K562 (cell line): ENCODE results near the gene MACROD2. TPM values are rescaled to one million over a fixed set of nuclear protein-coding genes. Genes with fewer than 3 reads are reported as not detected.

ENCODE experiments used
- ATAC-seq: fragments of 200-7000 bp; cut with Tn5 transposase; 3 replicates; pipeline ENCODE4 v1.9.1; 2020; ENCODE audit warnings: moderate library complexity
- BruUV-seq: library from RNA; stranded (reverse); fragments of 400-500 nt; replicated peaks from 2 replicates; lab custom pipeline; 2021; lab: Mats Ljungman, UMichigan
- CTCF ChIA-PET: fragments of 300-600 bp; formaldehyde crosslinking; extraction: SDS; loops from one replicate; lab custom pipeline; 2021; ENCODE audit warnings: low intra/inter-chr PET ratio; lab: Yijun Ruan, JAX
- POLR2A ChIA-PET: fragments of 300-600, 350-650 bp; sonication (Branson Sonifier 250); formaldehyde crosslinking; extraction: SDS; loops from one replicate; lab custom pipeline; 2021; ENCODE audit warnings: antibody characterized with exemption, inconsistent platforms; lab: Yijun Ruan, JAX
- DNase-seq, 4 experiments: peaks; one replicate each; pipeline versions ENCODE4 v3.0.0 to v3.0.0-alpha.2; 2011 to 2018; ENCODE audit warnings: low spot score in 3 of 4, mixed read lengths in 3 of 4; ENCODE audit errors: extremely low read depth in 1 of 4
- FAIRE-seq: peaks from 2 replicates; lab custom pipeline; 2011; peaks lifted over from hg19 to GRCh38; lab: Jason Lieb, UNC
- H2AFZ ChIP-seq: 2 replicates; pipeline ENCODE4 v1.6.0; 2011; ENCODE audit warnings: low read depth, low read length, control low read depth, inconsistent platforms
- H3K27ac ChIP-seq: fragments of 200-600 bp; 3 replicates; pipeline ENCODE4 v1.8.0; 2011; ENCODE audit warnings: low read depth, mild to moderate bottlenecking, control low read depth, inconsistent platforms, low read length, moderate library complexity, mixed read lengths; ENCODE audit errors: extremely low read depth
- H3K27me3 ChIP-seq, 2 experiments: fragments of 300-600 bp in 1 of 2; 2 replicates in 1 of 2; 3 replicates in 1 of 2; pipeline versions ENCODE4 v1.6.0 to v1.8.0; 2011; ENCODE audit warnings: inconsistent platforms in 2 of 2, low read length in 2 of 2, mild to moderate bottlenecking in 1 of 2, mixed read lengths in 1 of 2, moderate library complexity in 1 of 2; ENCODE audit not compliant: control insufficient read depth in 2 of 2, insufficient read depth in 2 of 2
- H3K36me3 ChIP-seq: fragments of 300-600 bp; 3 replicates; pipeline ENCODE4 v1.8.0; 2011; ENCODE audit warnings: mild to moderate bottlenecking, low read length, inconsistent platforms; ENCODE audit not compliant: control insufficient read depth, insufficient read depth
- H3K4me1 ChIP-seq, 2 experiments: fragments of 200-600 bp in 1 of 2; replicated peaks in 1 of 2; 2 replicates in 1 of 2; 3 replicates in 1 of 2; pipeline versions ENCODE4 v1.5.1 to v1.8.0; 2011; ENCODE audit warnings: inconsistent platforms in 2 of 2, low read length in 2 of 2, mild to moderate bottlenecking in 1 of 2, mixed read lengths in 1 of 2, moderate library complexity in 1 of 2; ENCODE audit not compliant: control insufficient read depth in 2 of 2, insufficient read depth in 2 of 2
- H3K4me2 ChIP-seq: 2 replicates; pipeline ENCODE4 v1.6.1; 2011; ENCODE audit warnings: low read length, control low read depth, inconsistent platforms, mixed read lengths; ENCODE audit not compliant: insufficient read depth
- H3K4me3 ChIP-seq: fragments of 200-600 bp; sonication (generic), shearing (Covaris generic); 2 replicates; pipeline ENCODE4 v1.5.1; 2016; ENCODE audit warnings: control low read depth, inconsistent platforms
- H3K79me2 ChIP-seq: fragments of 200-600 bp; 3 replicates; pipeline ENCODE4 v1.8.0; 2011; ENCODE audit warnings: low read length, inconsistent platforms; ENCODE audit not compliant: control insufficient read depth, insufficient read depth
- H3K9ac ChIP-seq, 2 experiments: 2 replicates each; pipeline versions ENCODE4 v1.6.0 to v1.6.1; 2011; ENCODE audit warnings: low read depth in 2 of 2, low read length in 2 of 2, control low read depth in 1 of 2, inconsistent platforms in 1 of 2, mild to moderate bottlenecking in 1 of 2, mixed read lengths in 1 of 2; ENCODE audit not compliant: insufficient read depth in 1 of 2
- H3K9me1 ChIP-seq: one replicate; pipeline ENCODE4 v1.6.0; 2011; ENCODE audit warnings: inconsistent platforms, mild to moderate bottlenecking, low read length, moderate library complexity; ENCODE audit not compliant: control insufficient read depth, insufficient read depth
- H3K9me3 ChIP-seq: replicated peaks from 2 replicates; pipeline ENCODE4 v1.5.1; 2011; ENCODE audit warnings: low read depth, low read length, inconsistent platforms; ENCODE audit not compliant: control insufficient read depth, insufficient read depth
- H4K20me1 ChIP-seq: replicated peaks from 2 replicates; pipeline ENCODE4 v1.6.1; 2011; ENCODE audit warnings: low read length, inconsistent platforms, mixed read lengths; ENCODE audit not compliant: control insufficient read depth, insufficient read depth
- CCAR2 ChIP-seq: fragments of 200-400 bp; formaldehyde crosslinking; IDR thresholded peaks from 2 replicates; pipeline ENCODE4 v1.6.1; 2017; ENCODE audit warnings: mild to moderate bottlenecking, low read depth, low read length
- E2F4 ChIP-seq: sonication (generic); formaldehyde crosslinking; IDR thresholded peaks from 2 replicates; pipeline ENCODE4 v1.8.0; 2022; ENCODE audit warnings: mild to moderate bottlenecking, low read depth, missing genetic modification reagents
- EHMT2 ChIP-seq: fragments of 450-650 bp; IDR thresholded peaks from 2 replicates; pipeline ENCODE4 v1.6.1; 2018; ENCODE audit warnings: antibody characterized with exemption
- ELF1 ChIP-seq: fragments of 200-800 bp; sonication (Bioruptor generic); IDR thresholded peaks from 2 replicates; pipeline ENCODE4 v1.6.1; 2016; ENCODE audit warnings: missing genetic modification characterization, missing compliant biosample characterization
- MAFG ChIP-seq: fragments of 450-650 bp; conservative IDR thresholded peaks from 2 replicates; pipeline ENCODE4 v1.6.1; 2016; ENCODE audit warnings: missing genetic modification characterization, missing compliant biosample characterization
- MCM2 ChIP-seq: fragments of 450-650 bp; IDR thresholded peaks from 2 replicates; pipeline ENCODE4 v1.6.1; 2017; ENCODE audit warnings: low read depth, mild to moderate bottlenecking
- MTA2 ChIP-seq: fragments of 450-650 bp; IDR thresholded peaks from 2 replicates; pipeline ENCODE4 v1.6.1; 2016; ENCODE audit warnings: low read depth
- NCOA6 ChIP-seq: fragments of 450-650 bp; IDR thresholded peaks from 2 replicates; pipeline ENCODE4 v1.6.1; 2017; ENCODE audit warnings: mild to moderate bottlenecking
- NR2C2 ChIP-seq, 2 experiments: fragments of 200-800 bp in 1 of 2; sonication (Bioruptor generic) in 1 of 2; sonication (generic) in 1 of 2; formaldehyde crosslinking in 1 of 2; IDR thresholded peaks; 2 replicates each; pipeline versions ENCODE4 v1.6.1 to v1.8.0; 2016 to 2022; ENCODE audit warnings: mild to moderate bottlenecking in 1 of 2, missing compliant biosample characterization in 1 of 2, missing genetic modification characterization in 1 of 2, missing genetic modification reagents in 1 of 2
- TOE1 ChIP-seq, 2 experiments: fragments of 450-650 bp in 1 of 2; sonication (generic) in 1 of 2; formaldehyde crosslinking in 1 of 2; IDR thresholded peaks; 2 replicates each; pipeline versions ENCODE4 v1.7.1 to v1.8.0; 2016 to 2022; ENCODE audit warnings: borderline replicate concordance in 2 of 2, mild to moderate bottlenecking in 2 of 2, antibody characterized with exemption in 1 of 2, inconsistent platforms in 1 of 2, low read depth in 1 of 2, missing genetic modification reagents in 1 of 2, moderate library complexity in 1 of 2
- ZNF224 ChIP-seq: sonication (generic); formaldehyde crosslinking; IDR thresholded peaks from 2 replicates; pipeline ENCODE4 v1.8.0; 2022; ENCODE audit warnings: mild to moderate bottlenecking, missing genetic modification reagents
- WGBS: fragments of 100-300 bp; shearing (Covaris generic); methylation state at CpG from one replicate; pipeline ENCODE4 v1.1.6; 2016; ENCODE audit warnings: low coverage, mixed read lengths; ENCODE audit not compliant: insufficient coverage; ENCODE audit errors: missing lambda C conversion rate; 5-methylcytosine and 5-hydroxymethylcytosine counted together
- in situ Hi-C: fragments of 300-500 bp; cut with MboI; formaldehyde crosslinking; loops from 4 replicates; pipeline ENCODE4 v1.15.0; 2018; ENCODE audit warnings: inconsistent platforms, mixed read lengths
- intact Hi-C: fragments of 100-400 bp; cut with micrococcal nuclease; formaldehyde crosslinking; loops from 2 replicates; pipeline ENCODE4 v1.14.2; 2022
- polyA plus RNA-seq, 8 experiments: library from polyadenylated mRNA; depleted of rRNA in 4 of 8; stranded (reverse) in 5 of 8; unstranded in 3 of 8; fragments of >200 nt; fragmentation: Nextera tagmentation in 2 of 8; fragmentation: Illumina TruSeq in 1 of 8; extraction: Ambion mirVana in 2 of 8; extraction: Trizol in 1 of 8; gene quantifications; 2 replicates each; pipeline versions ENCODE4 v1.2.1 to v1.2.3, GENCODE V29; 2011 to 2014; ENCODE audit warnings: inconsistent platforms in 1 of 8, missing spikeins in 1 of 8
- total RNA-seq, 7 experiments: library from RNA; depleted of rRNA in 6 of 7; stranded (reverse); fragments of >200 nt in 6 of 7; fragmentation: Illumina TruSeq in 2 of 7; extraction: Trizol in 2 of 7; gene quantifications; 2 replicates each; pipeline versions ENCODE4 v1.2.1 to v1.2.3, GENCODE V29; 2011 to 2021; ENCODE audit warnings: low replicate concordance in 1 of 7
- TF ChIP-seq, protein P1 (sequence below): fragments of 200-800 bp; sonication (Bioruptor generic); IDR thresholded peaks from 2 replicates; pipeline ENCODE4 v1.6.1; 2017; ENCODE audit warnings: missing genetic modification characterization, missing compliant biosample characterization

The MACROD2 gene
- total and polyA plus RNA-seq, 9 of the 15 experiments (the other 6 are each of a cell fraction or from before 2014, with no cell fraction given), result not detected

GRCh38 chr20:14633507-14633906, 638.2 kb downstream of the MACROD2 start:
- WGBS, result 2% methylated on average over 5 of the region's 5 CpGs
- no peaks in the 10 kb centered on the region for H3K79me2 ChIP-seq
- FAIRE-seq, result no peak

DNA sequence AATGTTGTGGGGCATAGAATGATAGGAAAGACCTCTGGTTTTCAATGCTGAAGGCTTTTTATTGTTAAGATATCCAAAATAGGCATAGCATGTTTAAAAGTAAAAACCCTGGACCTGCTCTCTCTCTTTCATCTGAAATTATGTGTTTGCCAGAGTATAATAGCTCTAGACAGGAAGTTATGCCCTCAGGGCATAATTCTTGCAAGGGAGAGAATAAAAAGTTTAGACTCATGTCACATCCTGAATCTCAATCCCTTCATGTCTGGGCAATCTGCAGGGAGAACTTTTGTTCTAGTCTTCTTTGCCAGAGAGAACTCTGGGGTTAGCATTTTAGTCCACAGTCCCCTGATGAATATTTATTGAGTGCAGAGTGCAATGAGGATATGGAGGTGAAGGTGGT, 639.3 kb downstream of the MACROD2 start:
- H3K9me1 ChIP-seq, result no peaks in the 10 kb centered on the region
- no peaks in the 10 kb centered on the region for H3K36me3 ChIP-seq
- FAIRE-seq (no peak), DNase-seq (no peak), ATAC-seq (no peak)
- H3K4me1 ChIP-seq, result no peaks in the 10 kb centered on the region
- ChIA-PET POLR2A (no interaction called here), CTCF (no interaction called here)
- no peaks in the 10 kb centered on the region for H3K27me3 ChIP-seq
- intact Hi-C loops (no loop called here), in situ Hi-C loops (no loop called here)
- no peaks in the 10 kb centered on the region for H4K20me1 ChIP-seq
- no peak overlapping the region for H2AFZ ChIP-seq
- TF ChIP-seq ELF1 (tag) (no peak), CCAR2 (no peak), MAFG (no peak), MCM2 (no peak), MTA2 (no peak), TOE1 (IDR thresholded peaks at IDR 0.05; ENCODE audit: borderline replicate concordance) (no peak), TOE1 (CRISPR knock-in tag; IDR thresholded peaks at IDR 0.05; ENCODE audit: borderline replicate concordance, low read depth) (no peak), NCOA6 (no peak), ZNF224 (CRISPR knock-in tag) (no peak)
- TF ChIP-seq, protein P1, sequence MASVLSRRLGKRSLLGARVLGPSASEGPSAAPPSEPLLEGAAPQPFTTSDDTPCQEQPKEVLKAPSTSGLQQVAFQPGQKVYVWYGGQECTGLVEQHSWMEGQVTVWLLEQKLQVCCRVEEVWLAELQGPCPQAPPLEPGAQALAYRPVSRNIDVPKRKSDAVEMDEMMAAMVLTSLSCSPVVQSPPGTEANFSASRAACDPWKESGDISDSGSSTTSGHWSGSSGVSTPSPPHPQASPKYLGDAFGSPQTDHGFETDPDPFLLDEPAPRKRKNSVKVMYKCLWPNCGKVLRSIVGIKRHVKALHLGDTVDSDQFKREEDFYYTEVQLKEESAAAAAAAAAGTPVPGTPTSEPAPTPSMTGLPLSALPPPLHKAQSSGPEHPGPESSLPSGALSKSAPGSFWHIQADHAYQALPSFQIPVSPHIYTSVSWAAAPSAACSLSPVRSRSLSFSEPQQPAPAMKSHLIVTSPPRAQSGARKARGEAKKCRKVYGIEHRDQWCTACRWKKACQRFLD (CRISPR knock-in tag), result no peak
- H3K27ac ChIP-seq, result no peak overlapping the region
- no peaks in the 10 kb centered on the region for H3K79me2 ChIP-seq
- H3K9ac ChIP-seq, result no peak overlapping the region
- H3K4me3 ChIP-seq, result no peak overlapping the region
- no TSS peak for BruUV-seq
- no peaks in the 10 kb centered on the region for H3K9me3 ChIP-seq
- no peak overlapping the region for H3K4me2 ChIP-seq

More at GRCh38 chr20:14633507-14633906, 638.2 kb downstream of the MACROD2 start:
- Histone ChIP-seq H3K4me1 (no peaks in the 10 kb centered on the region), H3K9me3 (no peaks in the 10 kb centered on the region), H3K4me3 (no peak overlapping the region), H3K4me2 (no peak overlapping the region), H3K36me3 (no peaks in the 10 kb centered on the region), H4K20me1 (no peaks in the 10 kb centered on the region), H3K27ac (no peak overlapping the region), H3K9ac (no peak overlapping the region), H3K27me3 (no peaks in the 10 kb centered on the region), H3K9me1 (no peaks in the 10 kb centered on the region), H2AFZ (no peak overlapping the region)
- ChIA-PET CTCF (no interaction called here), POLR2A (no interaction called here)
- ATAC-seq, result no peak
- TF ChIP-seq E2F4 (no peak), EHMT2 (no peak), NR2C2 (CRISPR knock-in tag; IDR thresholded peaks at IDR 0.05) (no peak), NR2C2 (tag; IDR thresholded peaks at IDR 0.05) (no peak)
- BruUV-seq, result no TSS peak
- intact Hi-C loops (no loop called here), in situ Hi-C loops (no loop called here)
- DNase-seq, result no peak
